OCI-LY7 (cell line): ENCODE measurements around the gene TLR1.

Experiments used
- EZH2phosphoT487 ChIP-seq: fragments of 200-600 bp; sonication (generic); IDR thresholded peaks from 2 replicates; pipeline ENCODE4 v1.6.1; 2018; ENCODE audit warnings: low read depth, borderline replicate concordance, mild to moderate bottlenecking, mixed run types, antibody characterized with exemption, low read length, moderate library complexity, mixed read lengths
- TF ChIP-seq, protein P1 (sequence below): fragments of 200-600 bp; sonication (generic); conservative IDR thresholded peaks from 2 replicates; pipeline ENCODE4 v1.5.1; 2014; ENCODE audit warnings: mild to moderate bottlenecking, antibody characterized with exemption, low read length, moderate library complexity, mixed read lengths

DNA sequence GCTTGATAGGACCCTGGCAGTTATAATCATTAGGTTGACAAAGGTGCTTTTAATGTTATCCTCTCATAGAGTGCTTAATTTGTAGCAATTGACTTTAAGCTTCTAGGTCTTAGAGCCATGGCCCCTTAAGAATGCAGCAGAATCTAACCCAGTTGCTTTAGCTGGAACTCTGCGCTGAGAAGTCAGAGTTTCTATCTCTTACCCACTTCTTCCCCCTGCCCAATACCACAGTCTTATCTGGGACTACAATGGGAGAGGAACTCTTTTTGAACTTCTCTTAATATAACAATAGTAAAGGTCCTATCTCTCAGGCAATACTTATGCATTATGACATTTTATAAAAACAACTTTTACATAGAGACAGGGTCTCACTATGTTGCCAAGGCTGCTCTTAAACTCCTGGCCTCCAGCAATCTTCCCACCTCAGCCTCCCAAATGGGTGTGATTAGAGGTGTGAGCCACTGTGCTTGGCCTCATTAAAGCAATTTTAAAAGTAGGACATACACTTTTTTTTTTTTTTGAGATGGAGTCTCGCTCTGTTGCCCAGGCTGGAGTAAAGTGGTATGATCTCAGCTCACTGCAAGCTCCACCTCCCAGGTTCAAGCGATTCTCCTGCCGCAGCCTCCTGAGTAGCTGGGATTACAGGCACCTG lies 23.6 kb downstream of the TLR1 start:
- TF ChIP-seq, protein P1, sequence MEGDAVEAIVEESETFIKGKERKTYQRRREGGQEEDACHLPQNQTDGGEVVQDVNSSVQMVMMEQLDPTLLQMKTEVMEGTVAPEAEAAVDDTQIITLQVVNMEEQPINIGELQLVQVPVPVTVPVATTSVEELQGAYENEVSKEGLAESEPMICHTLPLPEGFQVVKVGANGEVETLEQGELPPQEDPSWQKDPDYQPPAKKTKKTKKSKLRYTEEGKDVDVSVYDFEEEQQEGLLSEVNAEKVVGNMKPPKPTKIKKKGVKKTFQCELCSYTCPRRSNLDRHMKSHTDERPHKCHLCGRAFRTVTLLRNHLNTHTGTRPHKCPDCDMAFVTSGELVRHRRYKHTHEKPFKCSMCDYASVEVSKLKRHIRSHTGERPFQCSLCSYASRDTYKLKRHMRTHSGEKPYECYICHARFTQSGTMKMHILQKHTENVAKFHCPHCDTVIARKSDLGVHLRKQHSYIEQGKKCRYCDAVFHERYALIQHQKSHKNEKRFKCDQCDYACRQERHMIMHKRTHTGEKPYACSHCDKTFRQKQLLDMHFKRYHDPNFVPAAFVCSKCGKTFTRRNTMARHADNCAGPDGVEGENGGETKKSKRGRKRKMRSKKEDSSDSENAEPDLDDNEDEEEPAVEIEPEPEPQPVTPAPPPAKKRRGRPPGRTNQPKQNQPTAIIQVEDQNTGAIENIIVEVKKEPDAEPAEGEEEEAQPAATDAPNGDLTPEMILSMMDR = no peak
- no peak for TF ChIP-seq EZH2phosphoT487
